Testis (tissue), 2 donors: ENCODE results near the gene SMIM5.

Experiments used
- POLR2A ChIP-seq: fragments of 450-650 bp; IDR thresholded peaks from one replicate; pipeline ENCODE4 v1.6.1; 2017; ENCODE audit warnings: antibody characterized with exemption, mild to moderate bottlenecking, moderate library complexity
- TF ChIP-seq, protein P1 (sequence below), 3 experiments: fragments of 450-650 bp in 2 of 3; fragments of 200-600 bp in 1 of 3; sonication (generic) in 1 of 3; IDR thresholded peaks; one replicate each; pipeline ENCODE4 v1.5.1; 2016 to 2019; ENCODE audit warnings: antibody characterized with exemption in 3 of 3, mild to moderate bottlenecking in 2 of 3, moderate library complexity in 1 of 3

DNA sequence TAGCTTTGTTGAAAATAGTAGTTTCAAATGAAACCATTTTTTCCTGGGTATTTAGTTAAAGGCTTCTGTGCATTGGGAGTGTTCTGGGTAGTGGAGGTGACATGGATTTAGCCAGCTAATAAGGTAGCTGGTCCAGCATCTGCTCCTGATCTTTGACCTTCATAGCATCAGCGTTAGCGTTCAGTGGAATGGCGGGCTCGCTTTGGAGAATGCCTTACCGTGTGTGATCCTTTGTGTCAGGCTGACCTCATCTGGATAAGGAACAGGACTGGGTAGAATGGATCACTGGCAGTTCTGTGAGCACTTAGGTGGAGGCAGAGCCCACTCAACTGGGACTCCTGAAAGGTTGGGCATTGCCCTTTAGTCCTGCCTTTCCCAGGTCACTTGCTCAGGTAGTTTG, 37.6 kb downstream of the SMIM5 start:
- TF ChIP-seq, protein P1, sequence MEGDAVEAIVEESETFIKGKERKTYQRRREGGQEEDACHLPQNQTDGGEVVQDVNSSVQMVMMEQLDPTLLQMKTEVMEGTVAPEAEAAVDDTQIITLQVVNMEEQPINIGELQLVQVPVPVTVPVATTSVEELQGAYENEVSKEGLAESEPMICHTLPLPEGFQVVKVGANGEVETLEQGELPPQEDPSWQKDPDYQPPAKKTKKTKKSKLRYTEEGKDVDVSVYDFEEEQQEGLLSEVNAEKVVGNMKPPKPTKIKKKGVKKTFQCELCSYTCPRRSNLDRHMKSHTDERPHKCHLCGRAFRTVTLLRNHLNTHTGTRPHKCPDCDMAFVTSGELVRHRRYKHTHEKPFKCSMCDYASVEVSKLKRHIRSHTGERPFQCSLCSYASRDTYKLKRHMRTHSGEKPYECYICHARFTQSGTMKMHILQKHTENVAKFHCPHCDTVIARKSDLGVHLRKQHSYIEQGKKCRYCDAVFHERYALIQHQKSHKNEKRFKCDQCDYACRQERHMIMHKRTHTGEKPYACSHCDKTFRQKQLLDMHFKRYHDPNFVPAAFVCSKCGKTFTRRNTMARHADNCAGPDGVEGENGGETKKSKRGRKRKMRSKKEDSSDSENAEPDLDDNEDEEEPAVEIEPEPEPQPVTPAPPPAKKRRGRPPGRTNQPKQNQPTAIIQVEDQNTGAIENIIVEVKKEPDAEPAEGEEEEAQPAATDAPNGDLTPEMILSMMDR (IDR thresholded peaks at IDR 0.05), result no peak
- TF ChIP-seq POLR2A, result no peak
